ENCODE measurements around the gene NPAS3.

GRCh38 chr14:33454707-33455106 is 516.0 kb downstream of the NPAS3 start:
- TF ChIP-seq ZNF792 (tag by site-specific recombination; IDR thresholded peaks at IDR 0.05) (no peak), ZNF350 (tag by site-specific recombination; IDR thresholded peaks at IDR 0.05) (no peak), CTCF (tag by site-specific recombination; IDR thresholded peaks at IDR 0.05) (no peak), BCL11A (tag by site-specific recombination; IDR thresholded peaks at IDR 0.05; ENCODE audit: low read depth) (no peak), REST (tag by site-specific recombination; IDR thresholded peaks at IDR 0.05) (no peak), SCRT2 (tag by site-specific recombination; IDR thresholded peaks at IDR 0.05) (peak; percentile 62; the same call in 1 of the 2 replicates), ZNF521 (tag by site-specific recombination; IDR thresholded peaks at IDR 0.05) (no peak), ZNF768 (tag by site-specific recombination; IDR thresholded peaks at IDR 0.05) (no peak), ZNF776 (tag by site-specific recombination; IDR thresholded peaks at IDR 0.05; ENCODE audit: borderline replicate concordance) (no peak)
